ENCODE data around the gene FOSL1. TPM values are rescaled to one million over a fixed set of nuclear protein-coding genes. Genes with fewer than 3 reads are reported as not detected.

The FOSL1 gene
- total and polyA plus RNA-seq, 4 donors, result 0.17 to 0.20 TPM; not detected in 2

- TF ChIP-seq TAF1 (conservative IDR thresholded peaks at IDR 0.05) (no peak), HNF4G (IDR thresholded peaks at IDR 0.05) (no peak), ATF3 (IDR thresholded peaks at IDR 0.05) (no peak), SP1 (IDR thresholded peaks at IDR 0.05) (no peak), RAD21 (IDR thresholded peaks at IDR 0.05) (no peak), JUND (IDR thresholded peaks at IDR 0.05) (no peak), HNF4A (conservative IDR thresholded peaks at IDR 0.05) (no peak), EGR1 (IDR thresholded peaks at IDR 0.05; ENCODE audit: low read depth in 2 of 2) (no peak), REST (IDR thresholded peaks at IDR 0.05) (no peak), NR2F2 (IDR thresholded peaks at IDR 0.05) (no peak), FOXA2 (IDR thresholded peaks at IDR 0.05) (no peak), GABPA (IDR thresholded peaks at IDR 0.05 in 1 of 2, conservative IDR thresholded peaks at IDR 0.05 in 1 of 2) (no peak), RXRA (IDR thresholded peaks at IDR 0.05) (no peak), MAX (IDR thresholded peaks at IDR 0.05) (no peak), ZBTB33 (IDR thresholded peaks at IDR 0.05) (no peak)
- Histone ChIP-seq H3K4me1 (ENCODE audit: control insufficient read depth in 4 of 4, insufficient read depth in 4 of 4, low read length in 3 of 4) (no peaks in the 10 kb centered on the region), H3K4me3 (ENCODE audit: low read depth in 1 of 3, low read length in 3 of 3) (no peak overlapping the region), H3K27me3 (ENCODE audit: control insufficient read depth in 4 of 4, insufficient read depth in 4 of 4, low read length in 3 of 4) (no peaks in the 10 kb centered on the region), H3K9me3 (ENCODE audit: control insufficient read depth in 4 of 4, low read length in 3 of 4) (peaks cover 0 to 7% (median 2%) of the 10 kb centered on the region in 4 donors), H3K9ac (ENCODE audit: low read depth in 1 of 2, low read length in 2 of 2) (no peak overlapping the region), H3K27ac (ENCODE audit: low read depth in 1 of 2, low read length in 2 of 2) (no peak overlapping the region), H3K36me3 (ENCODE audit: control insufficient read depth in 4 of 4, insufficient read depth in 3 of 4, low read depth in 1 of 4, low read length in 3 of 4) (peaks cover 9 to 25% (median 13%) of the 10 kb centered on the region in 4 donors)
- no peak for DNase-seq (ENCODE audit: low spot score)
- 56% methylated on average over 16 of the region's 16 CpGs for WGBS
Observed at GRCh38 chr11:65849771-65850216, 50.4 kb downstream of the FOSL1 start.

- peaks cover 0 to 7% (median 2%) of the 10 kb centered on the region in 4 donors for H3K9me3 ChIP-seq (ENCODE audit: control insufficient read depth in 4 of 4, low read length in 3 of 4)
- WGBS, result 63% methylated on average over 8 of the region's 8 CpGs
- DNase-seq (ENCODE audit: low spot score), result no peak
Observed at GRCh38 chr11:65849366-65849765, 50.8 kb downstream of the FOSL1 start.

More at GRCh38 chr11:65849366-65849765, 50.8 kb downstream of the FOSL1 start:
- no peak overlapping the region for H3K27ac ChIP-seq (ENCODE audit: low read depth in 1 of 2, low read length in 2 of 2)
- no peak for TF ChIP-seq HNF4G (IDR thresholded peaks at IDR 0.05)
- no peak for TF ChIP-seq YY1 (IDR thresholded peaks at IDR 0.05)
- TF ChIP-seq GABPA (IDR thresholded peaks at IDR 0.05 in 1 of 2, conservative IDR thresholded peaks at IDR 0.05 in 1 of 2), result no peak
- TF ChIP-seq ATF3 (IDR thresholded peaks at IDR 0.05), result no peak
- no peak for TF ChIP-seq MAX (IDR thresholded peaks at IDR 0.05)
- TF ChIP-seq RXRA (IDR thresholded peaks at IDR 0.05), result no peak
- no peak for TF ChIP-seq REST (IDR thresholded peaks at IDR 0.05)
- TF ChIP-seq FOXA2 (IDR thresholded peaks at IDR 0.05), result no peak
- H3K9ac ChIP-seq (ENCODE audit: low read depth in 1 of 2, low read length in 2 of 2), result no peak overlapping the region
- no peak overlapping the region for H3K4me3 ChIP-seq (ENCODE audit: low read depth in 1 of 3, low read length in 3 of 3)
- H3K27me3 ChIP-seq (ENCODE audit: control insufficient read depth in 4 of 4, insufficient read depth in 4 of 4, low read length in 3 of 4), result no peaks in the 10 kb centered on the region
- H3K36me3 ChIP-seq (ENCODE audit: control insufficient read depth in 4 of 4, insufficient read depth in 3 of 4, low read depth in 1 of 4, low read length in 3 of 4), result peaks cover 8 to 20% (median 11%) of the 10 kb centered on the region in 4 donors
- H3K4me1 ChIP-seq (ENCODE audit: control insufficient read depth in 4 of 4, insufficient read depth in 4 of 4, low read length in 3 of 4), result no peaks in the 10 kb centered on the region

Data from liver (tissue), 9 donors.